Measurements from ENCODE around the gene KLRG1. TPM values are rescaled to one million over a fixed set of nuclear protein-coding genes. Genes with fewer than 3 reads are reported as not detected.

The KLRG1 gene
- total and polyA plus RNA-seq, 8 donors, result 0.38 to 1.4 (median 1.0) TPM

DNA sequence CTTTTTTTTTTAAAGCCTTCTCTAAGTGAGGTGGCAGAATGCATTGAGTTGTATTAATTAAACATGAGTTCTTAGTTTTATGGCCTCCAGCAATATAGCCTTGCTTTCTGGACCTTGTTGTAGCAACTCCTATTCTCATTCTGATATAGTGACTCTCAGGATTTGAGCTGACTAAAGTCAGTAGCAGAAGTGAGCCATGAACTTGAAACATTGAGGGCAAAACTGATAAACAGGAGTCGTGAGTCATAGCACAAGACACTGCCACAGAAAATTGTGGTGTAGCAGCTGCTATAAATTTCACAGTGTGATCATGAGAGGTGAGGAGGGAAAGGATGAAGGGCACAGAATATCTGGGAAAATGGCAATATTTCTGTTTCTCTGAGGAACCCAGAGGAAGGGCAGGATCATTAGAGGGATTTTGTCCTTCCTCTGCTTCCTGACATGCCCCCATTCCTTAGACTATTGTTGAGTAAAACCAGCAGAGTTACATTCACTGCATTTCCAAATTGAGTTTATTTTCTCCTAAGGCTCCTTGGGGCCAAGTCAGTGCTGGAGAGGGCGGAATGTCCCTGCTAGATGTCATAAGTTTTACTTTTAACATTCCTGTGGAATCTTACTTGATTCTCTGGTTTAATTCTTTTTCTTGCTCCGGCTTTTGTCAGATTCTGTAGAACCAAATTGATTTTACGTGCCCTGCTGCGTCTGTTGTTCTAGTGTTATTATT, 7.5 kb downstream of the KLRG1 start:
- DNase-seq (no peak), ATAC-seq (peak in 2 of 4 donors; percentile 14 to 54), FAIRE-seq (no peak)
- 82 to 89% methylated on average over 5 of the region's 5 CpGs for WGBS, 2 donors
- TF ChIP-seq, protein P1, sequence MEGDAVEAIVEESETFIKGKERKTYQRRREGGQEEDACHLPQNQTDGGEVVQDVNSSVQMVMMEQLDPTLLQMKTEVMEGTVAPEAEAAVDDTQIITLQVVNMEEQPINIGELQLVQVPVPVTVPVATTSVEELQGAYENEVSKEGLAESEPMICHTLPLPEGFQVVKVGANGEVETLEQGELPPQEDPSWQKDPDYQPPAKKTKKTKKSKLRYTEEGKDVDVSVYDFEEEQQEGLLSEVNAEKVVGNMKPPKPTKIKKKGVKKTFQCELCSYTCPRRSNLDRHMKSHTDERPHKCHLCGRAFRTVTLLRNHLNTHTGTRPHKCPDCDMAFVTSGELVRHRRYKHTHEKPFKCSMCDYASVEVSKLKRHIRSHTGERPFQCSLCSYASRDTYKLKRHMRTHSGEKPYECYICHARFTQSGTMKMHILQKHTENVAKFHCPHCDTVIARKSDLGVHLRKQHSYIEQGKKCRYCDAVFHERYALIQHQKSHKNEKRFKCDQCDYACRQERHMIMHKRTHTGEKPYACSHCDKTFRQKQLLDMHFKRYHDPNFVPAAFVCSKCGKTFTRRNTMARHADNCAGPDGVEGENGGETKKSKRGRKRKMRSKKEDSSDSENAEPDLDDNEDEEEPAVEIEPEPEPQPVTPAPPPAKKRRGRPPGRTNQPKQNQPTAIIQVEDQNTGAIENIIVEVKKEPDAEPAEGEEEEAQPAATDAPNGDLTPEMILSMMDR (IDR thresholded peaks at IDR 0.05), result no peak
- Histone ChIP-seq H3K9me3 (no peaks in the 10 kb centered on the region), H3K4me3 (no peak overlapping the region), H3K4me1 (peaks cover 0 to 2% (median 0%) of the 10 kb centered on the region in 3 donors), H3K27ac (no peak overlapping the region), H3K36me3 (no peaks in the 10 kb centered on the region), H3K27me3 (no peaks in the 10 kb centered on the region)
- intact Hi-C loops (cut with DNase I), result no loop called here

DNA sequence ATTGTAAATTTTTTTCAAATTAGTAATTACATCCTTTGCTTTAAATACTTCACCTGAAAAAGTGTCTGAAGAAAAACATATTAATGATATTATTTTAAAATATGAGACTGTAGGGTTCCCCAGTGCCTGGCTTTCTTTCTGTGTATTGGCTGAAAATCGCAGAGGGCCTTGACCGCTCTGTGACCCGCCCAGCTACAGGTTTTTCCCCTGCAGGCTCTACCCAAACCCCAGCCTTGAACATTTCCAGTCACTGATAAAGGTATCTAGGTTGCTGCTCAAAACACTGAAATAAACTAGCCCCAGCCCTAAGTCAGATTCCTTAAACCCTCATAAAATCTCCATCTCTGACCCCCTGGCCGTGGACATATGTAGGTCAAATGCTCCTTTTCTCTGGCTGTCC, 11.9 kb downstream of the KLRG1 start:
- ATAC-seq (peak in 3 of 4 donors; percentile 18 to 80 (median 66)), DNase-seq (peak in 1 of 6 donors; percentile 32)
- TF ChIP-seq, protein P1 (IDR thresholded peaks at IDR 0.05), result no peak

DNA sequence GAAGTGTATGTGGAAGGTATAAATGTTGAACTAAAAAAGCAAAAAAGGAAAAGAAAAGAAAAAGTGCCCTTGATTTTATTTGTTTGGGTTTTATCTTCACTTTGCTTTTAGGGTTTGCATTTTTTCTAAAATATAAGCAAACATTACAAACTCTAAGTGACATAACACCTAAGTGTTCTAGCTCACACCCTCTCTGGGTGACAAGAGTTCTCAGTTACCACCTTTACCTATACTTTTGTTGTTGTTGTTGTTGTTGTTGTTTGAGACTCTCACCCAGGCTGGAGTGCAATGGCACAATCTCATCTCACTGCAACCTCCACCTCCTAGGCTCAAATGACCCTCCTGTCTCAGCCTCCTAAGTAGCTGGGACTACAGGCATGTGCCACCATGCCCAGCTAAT, 13.0 kb downstream of the KLRG1 start:
- ATAC-seq (no peak), FAIRE-seq (no peak), DNase-seq (no peak)
- intact Hi-C loops (cut with DNase I), result no loop called here
- Histone ChIP-seq H3K4me3 (no peak overlapping the region), H3K36me3 (no peaks in the 10 kb centered on the region), H3K4me1 (peaks cover 0 to 2% (median 0%) of the 10 kb centered on the region in 3 donors), H3K9me3 (no peaks in the 10 kb centered on the region), H3K27me3 (no peaks in the 10 kb centered on the region), H3K27ac (no peak overlapping the region)
- TF ChIP-seq, protein P1 (IDR thresholded peaks at IDR 0.05), result no peak

More for the DNA sequence above, 11.9 kb downstream of the KLRG1 start:
- intact Hi-C loops (cut with DNase I), result no loop called here
- H3K27me3 ChIP-seq, result no peaks in the 10 kb centered on the region
- no peak overlapping the region for H3K27ac ChIP-seq
- 72 to 81% methylated on average over 4 of the region's 4 CpGs for WGBS, 2 donors
- peaks cover 0 to 2% (median 0%) of the 10 kb centered on the region in 3 donors for H3K4me1 ChIP-seq
- no peaks in the 10 kb centered on the region for H3K36me3 ChIP-seq
- FAIRE-seq, result no peak
- no peak overlapping the region for H3K4me3 ChIP-seq
- no peaks in the 10 kb centered on the region for H3K9me3 ChIP-seq

DNA sequence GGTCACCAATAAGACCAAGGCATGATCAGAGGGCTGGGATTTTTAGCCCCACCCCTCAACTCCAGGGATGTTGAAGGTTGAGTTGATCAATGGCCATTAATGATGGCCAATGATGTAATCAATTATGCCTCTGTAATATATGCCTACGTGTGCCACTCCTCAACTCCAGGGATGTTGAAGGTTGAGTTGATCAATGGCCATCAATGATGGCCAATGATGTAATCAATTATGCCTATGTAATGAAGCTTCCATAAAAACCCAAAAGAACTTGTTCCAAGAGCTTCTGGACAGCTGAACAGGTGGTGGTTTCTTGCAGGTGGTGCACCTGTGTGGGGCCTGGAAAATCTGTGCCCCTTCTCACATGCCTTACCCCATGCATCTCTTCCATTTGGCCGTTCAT, 33.2 kb downstream of the KLRG1 start:
- TF ChIP-seq, protein P1 (IDR thresholded peaks at IDR 0.05), result no peak
- 63 to 80% methylated on average over 2 of the region's 2 CpGs for WGBS, 2 donors
- Histone ChIP-seq H3K4me1 (no peaks in the 10 kb centered on the region), H3K27me3 (no peaks in the 10 kb centered on the region), H3K27ac (no peak overlapping the region), H3K36me3 (no peaks in the 10 kb centered on the region), H3K9me3 (no peaks in the 10 kb centered on the region), H3K4me3 (no peak overlapping the region)
- FAIRE-seq (no peak), ATAC-seq (no peak), DNase-seq (no peak)
- intact Hi-C loops (cut with DNase I), result no loop called here

DNA sequence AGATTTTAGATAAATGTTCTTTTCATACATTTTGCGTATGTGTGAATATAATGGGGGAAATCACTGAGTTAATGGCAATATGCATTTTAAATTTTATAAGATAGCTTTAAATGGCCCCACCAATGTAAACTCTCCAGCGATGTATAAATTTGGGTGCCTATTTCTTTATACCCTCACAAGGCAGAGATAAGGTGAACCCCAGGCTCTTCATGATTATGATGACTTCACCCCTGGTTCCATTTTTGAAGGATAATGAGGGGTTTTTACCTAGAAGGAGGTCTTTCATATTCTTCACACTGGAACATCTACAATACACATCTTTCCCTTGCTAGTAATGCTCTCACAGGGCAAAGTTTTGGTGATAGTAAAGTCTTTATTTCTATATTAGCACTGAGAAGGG, 35.2 kb downstream of the KLRG1 start:
- ATAC-seq, result no peak

More for the DNA sequence above, 35.2 kb downstream of the KLRG1 start:
- DNase-seq (no peak), FAIRE-seq (no peak)
- Histone ChIP-seq H3K27ac (no peak overlapping the region), H3K4me3 (no peak overlapping the region), H3K4me1 (no peaks in the 10 kb centered on the region), H3K36me3 (no peaks in the 10 kb centered on the region), H3K27me3 (no peaks in the 10 kb centered on the region), H3K9me3 (no peaks in the 10 kb centered on the region)
- intact Hi-C loops (cut with DNase I), result no loop called here
- TF ChIP-seq, protein P1 (IDR thresholded peaks at IDR 0.05), result no peak
- 92 to 93% methylated on average over 2 of the region's 2 CpGs for WGBS, 2 donors
